ENCODE data around the gene LIMS1. TPM values are rescaled to one million over a fixed set of nuclear protein-coding genes. Genes with fewer than 3 reads are reported as not detected.

LIMS1 gene
- total and polyA plus RNA-seq, 2 donors from 2014 or later = 14.4 to 65.1 TPM

DNA sequence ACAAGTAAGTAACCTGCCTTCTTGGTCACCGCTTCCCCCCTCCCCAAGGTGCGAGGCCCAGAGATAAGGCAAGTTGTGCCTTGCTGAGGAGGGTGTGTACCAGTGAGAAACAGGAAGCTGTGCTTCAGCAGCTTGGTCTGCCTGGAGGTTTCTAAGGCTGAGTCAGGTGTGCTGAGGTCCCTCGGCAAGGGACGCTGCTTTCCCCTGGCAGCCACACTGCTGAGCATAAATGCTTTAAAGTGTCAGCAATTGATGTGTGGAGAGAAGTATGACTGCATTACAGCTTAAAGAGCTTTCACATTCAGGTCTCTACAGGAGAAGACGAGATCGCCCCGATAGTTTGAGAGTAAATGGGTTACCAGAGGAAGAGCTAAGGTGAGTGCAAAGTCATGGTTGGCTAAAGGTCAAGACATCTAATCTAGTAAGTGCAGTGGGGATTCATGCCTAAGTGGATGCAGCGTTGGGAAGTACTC, 86.9 kb downstream of the LIMS1 start:
- Histone ChIP-seq H3K4me3 (ENCODE audit: low read length in 3 of 3) (peak overlapping the region in 2 of 3 donors; percentile 25 to 52), H3K9me3 (ENCODE audit: control insufficient read depth in 2 of 3, insufficient read depth in 1 of 3, low read length in 3 of 3) (no peaks in the 10 kb centered on the region), H3K36me3 (ENCODE audit: control insufficient read depth in 2 of 3, insufficient read depth in 3 of 3, low read length in 3 of 3) (no peaks in the 10 kb centered on the region), H3K27ac (ENCODE audit: low read depth in 2 of 2, low read length in 2 of 2) (peak overlapping the region; percentile 60 to 69), H3K9ac (ENCODE audit: low read length in 3 of 3) (peak overlapping the region in 2 of 3 donors; percentile 5 to 14), H3K27me3 (ENCODE audit: control insufficient read depth, insufficient read depth, low read length) (no peaks in the 10 kb centered on the region), H3K4me1 (ENCODE audit: control insufficient read depth in 2 of 3, insufficient read depth in 2 of 3, low read depth in 1 of 3, low read length in 3 of 3) (peaks cover 10 to 33% (median 16%) of the 10 kb centered on the region in 3 donors)
- FAIRE-seq = no peak
- peak in 4 of 5 donors; percentile 47 to 78 (median 72) for DNase-seq
- intact Hi-C loops (cut with DNase I) = no loop called here
- TF ChIP-seq, protein P1, sequence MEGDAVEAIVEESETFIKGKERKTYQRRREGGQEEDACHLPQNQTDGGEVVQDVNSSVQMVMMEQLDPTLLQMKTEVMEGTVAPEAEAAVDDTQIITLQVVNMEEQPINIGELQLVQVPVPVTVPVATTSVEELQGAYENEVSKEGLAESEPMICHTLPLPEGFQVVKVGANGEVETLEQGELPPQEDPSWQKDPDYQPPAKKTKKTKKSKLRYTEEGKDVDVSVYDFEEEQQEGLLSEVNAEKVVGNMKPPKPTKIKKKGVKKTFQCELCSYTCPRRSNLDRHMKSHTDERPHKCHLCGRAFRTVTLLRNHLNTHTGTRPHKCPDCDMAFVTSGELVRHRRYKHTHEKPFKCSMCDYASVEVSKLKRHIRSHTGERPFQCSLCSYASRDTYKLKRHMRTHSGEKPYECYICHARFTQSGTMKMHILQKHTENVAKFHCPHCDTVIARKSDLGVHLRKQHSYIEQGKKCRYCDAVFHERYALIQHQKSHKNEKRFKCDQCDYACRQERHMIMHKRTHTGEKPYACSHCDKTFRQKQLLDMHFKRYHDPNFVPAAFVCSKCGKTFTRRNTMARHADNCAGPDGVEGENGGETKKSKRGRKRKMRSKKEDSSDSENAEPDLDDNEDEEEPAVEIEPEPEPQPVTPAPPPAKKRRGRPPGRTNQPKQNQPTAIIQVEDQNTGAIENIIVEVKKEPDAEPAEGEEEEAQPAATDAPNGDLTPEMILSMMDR (IDR thresholded peaks at IDR 0.05; ENCODE audit: borderline replicate concordance, extremely low read depth, insufficient read depth) = no peak

DNA sequence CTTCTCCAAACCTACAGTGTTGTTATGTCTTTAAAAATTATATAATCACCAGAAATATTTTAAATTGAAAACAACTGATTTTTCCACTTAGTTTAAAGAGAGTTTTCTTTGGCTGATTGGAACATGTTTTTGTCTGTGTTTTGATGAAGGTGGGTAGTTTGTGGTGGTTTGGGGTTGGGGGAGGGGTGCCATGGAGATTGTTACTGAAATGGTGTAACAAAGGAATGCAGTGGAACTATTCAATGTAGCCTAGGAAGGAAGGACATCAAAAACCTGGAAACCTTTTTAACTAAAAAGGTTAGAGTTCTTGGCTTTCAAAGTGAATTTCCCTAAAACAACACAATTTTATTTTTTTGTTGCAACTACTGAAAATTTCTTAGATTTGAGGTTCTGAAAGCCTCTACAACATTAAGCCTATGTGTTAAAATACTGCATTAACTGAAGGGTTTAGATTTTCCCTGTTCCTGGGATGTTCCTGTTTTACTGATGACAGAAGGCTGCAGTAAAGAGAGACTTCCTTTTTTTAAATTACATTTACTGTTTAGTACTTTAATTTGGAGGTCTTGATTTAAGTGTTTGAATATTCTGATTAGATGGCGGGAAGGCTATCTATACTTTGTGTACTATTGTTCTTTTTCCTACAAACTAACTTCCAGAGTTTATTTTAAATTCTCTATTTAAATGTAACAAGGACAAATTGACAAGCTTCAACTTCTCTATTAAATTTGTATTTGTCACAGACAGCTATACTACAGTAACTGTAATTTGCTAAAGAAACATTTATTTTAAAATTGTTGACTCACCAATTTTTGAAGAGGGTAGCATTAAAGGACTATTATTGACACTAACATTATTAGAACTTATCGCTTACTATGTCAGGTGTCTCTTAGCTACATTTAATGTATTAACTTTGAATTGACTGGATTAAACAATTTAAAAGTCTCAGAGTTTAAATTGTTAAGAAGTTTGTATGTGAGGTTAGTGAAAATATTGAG, 87.7 kb downstream of the LIMS1 start:
- H3K4me1 ChIP-seq (ENCODE audit: control insufficient read depth in 2 of 3, insufficient read depth in 2 of 3, low read depth in 1 of 3, low read length in 3 of 3) = peaks cover 7 to 30% (median 14%) of the 10 kb centered on the region in 3 donors
- H3K9ac ChIP-seq (ENCODE audit: low read length in 3 of 3) = no peak overlapping the region
- H3K9me3 ChIP-seq (ENCODE audit: control insufficient read depth in 2 of 3, insufficient read depth in 1 of 3, low read length in 3 of 3) = no peaks in the 10 kb centered on the region
- FAIRE-seq = no peak
- TF ChIP-seq, protein P1 (IDR thresholded peaks at IDR 0.05; ENCODE audit: borderline replicate concordance, extremely low read depth, insufficient read depth) = no peak
- no peaks in the 10 kb centered on the region for H3K27me3 ChIP-seq (ENCODE audit: control insufficient read depth, insufficient read depth, low read length)
- peak overlapping the region in 1 of 2 donors; percentile 3 for H3K27ac ChIP-seq (ENCODE audit: low read depth in 2 of 2, low read length in 2 of 2)
- H3K4me3 ChIP-seq (ENCODE audit: low read length in 3 of 3) = peak overlapping the region in 1 of 3 donors; percentile 25
- H3K36me3 ChIP-seq (ENCODE audit: control insufficient read depth in 2 of 3, insufficient read depth in 3 of 3, low read length in 3 of 3) = no peaks in the 10 kb centered on the region
- intact Hi-C loops (cut with DNase I) = no loop called here
- DNase-seq = no peak

DNA sequence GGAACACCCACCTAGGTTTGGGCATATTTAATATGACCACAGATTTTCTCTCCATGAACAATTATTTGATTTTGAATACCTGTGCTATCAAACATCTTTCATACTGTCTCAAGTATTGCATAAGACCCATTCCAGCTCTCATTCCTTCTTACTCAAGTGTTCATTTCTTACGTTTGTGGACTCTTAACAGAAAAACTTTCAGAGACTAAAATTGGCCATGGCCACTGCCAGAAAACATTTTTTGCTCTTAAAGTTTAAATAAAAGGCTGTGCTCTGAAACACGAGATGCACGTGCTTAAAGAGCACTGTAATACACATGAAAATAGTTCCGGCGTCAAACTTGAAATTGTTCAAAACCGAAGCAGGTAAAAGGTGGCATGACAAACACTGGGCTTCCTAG, 89.3 kb downstream of the LIMS1 start:
- DNase-seq (no peak), FAIRE-seq (no peak)
- TF ChIP-seq, protein P1 (IDR thresholded peaks at IDR 0.05; ENCODE audit: borderline replicate concordance, extremely low read depth, insufficient read depth) = no peak
- Histone ChIP-seq H3K9me3 (ENCODE audit: control insufficient read depth in 2 of 3, insufficient read depth in 1 of 3, low read length in 3 of 3) (no peaks in the 10 kb centered on the region), H3K36me3 (ENCODE audit: control insufficient read depth in 2 of 3, insufficient read depth in 3 of 3, low read length in 3 of 3) (no peaks in the 10 kb centered on the region), H3K4me3 (ENCODE audit: low read length in 3 of 3) (no peak overlapping the region), H3K9ac (ENCODE audit: low read length in 3 of 3) (no peak overlapping the region), H3K27me3 (ENCODE audit: control insufficient read depth, insufficient read depth, low read length) (no peaks in the 10 kb centered on the region), H3K4me1 (ENCODE audit: control insufficient read depth in 2 of 3, insufficient read depth in 2 of 3, low read depth in 1 of 3, low read length in 3 of 3) (peaks cover 4 to 21% (median 9%) of the 10 kb centered on the region in 3 donors), H3K27ac (ENCODE audit: low read depth in 2 of 2, low read length in 2 of 2) (peak overlapping the region in 1 of 2 donors; percentile 49)
- intact Hi-C loops (cut with DNase I) = no loop called here

Data from kidney (tissue), 14 donors.